ENCODE results near the gene PEAK3.
A peak's percentile ranks its signal among the peaks of the same experiment; 100 is the strongest.

Gene PEAK3

GRCh38 chr19:2236314-2237050, 45.5 kb downstream of the PEAK3 start, which contains the start of the genes PLEKHJ1 and SF3A2:
PLEKHJ1 (minus strand) TSS chr19:2236329; CDS start chr19:2236248, 81 bp downstream.
SF3A2 (plus strand) TSS chr19:2236824; CDS start chr19:2243419, 6,595 bp downstream.
- peak; percentile 94 for DNase-seq (ENCODE audit: low read depth)

- no peak for DNase-seq (ENCODE audit: low read depth)
These were observed 46.0 kb downstream of the PEAK3 start for GRCh38 chr19:2236064-2236313.

- DNase-seq (ENCODE audit: low read depth), result no peak
These were observed 46.5 kb downstream of the PEAK3 start for GRCh38 chr19:2235381-2236063.

- no peak for DNase-seq (ENCODE audit: low read depth)
These were observed 47.0 kb downstream of the PEAK3 start for GRCh38 chr19:2234996-2235380.

GRCh38 chr19:2233601-2234280, 48.2 kb downstream of the PEAK3 start:
- no peak for DNase-seq (ENCODE audit: low read depth)

GRCh38 chr19:2232286-2233151, 49.5 kb downstream of the PEAK3 start:
- no peak for DNase-seq (ENCODE audit: low read depth)

GRCh38 chr19:2231621-2232221, 50.3 kb downstream of the PEAK3 start:
- no peak for DNase-seq (ENCODE audit: low read depth)

- DNase-seq (ENCODE audit: low read depth), result no peak
These were observed 51.0 kb downstream of the PEAK3 start for GRCh38 chr19:2230807-2231533.

DNA sequence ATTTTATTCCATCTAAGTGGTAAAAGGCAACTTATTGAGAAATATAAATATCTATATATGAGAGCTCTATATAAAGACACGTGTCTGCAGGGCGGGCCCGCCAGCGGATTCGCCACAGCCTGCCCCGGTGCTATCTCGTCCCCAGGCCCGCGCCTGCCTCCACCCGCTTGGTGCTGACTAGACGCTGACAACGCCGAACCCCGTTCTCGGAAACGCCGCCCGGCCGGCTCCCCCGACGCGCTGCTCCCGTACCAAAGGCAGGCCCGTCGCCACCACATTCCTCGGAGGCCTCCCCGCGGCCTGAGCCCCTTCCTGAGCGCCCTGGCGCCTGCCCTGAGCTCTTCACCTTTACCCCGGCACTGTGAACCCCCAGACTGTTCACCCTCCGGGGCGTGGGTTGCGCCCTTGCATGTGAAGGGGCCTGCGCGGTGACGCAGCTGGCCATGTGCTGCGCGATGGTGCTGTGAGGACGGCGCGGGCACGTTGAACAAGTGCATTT, 51.9 kb downstream of the PEAK3 start:
- DNase-seq (ENCODE audit: low read depth), result no peak

DNA sequence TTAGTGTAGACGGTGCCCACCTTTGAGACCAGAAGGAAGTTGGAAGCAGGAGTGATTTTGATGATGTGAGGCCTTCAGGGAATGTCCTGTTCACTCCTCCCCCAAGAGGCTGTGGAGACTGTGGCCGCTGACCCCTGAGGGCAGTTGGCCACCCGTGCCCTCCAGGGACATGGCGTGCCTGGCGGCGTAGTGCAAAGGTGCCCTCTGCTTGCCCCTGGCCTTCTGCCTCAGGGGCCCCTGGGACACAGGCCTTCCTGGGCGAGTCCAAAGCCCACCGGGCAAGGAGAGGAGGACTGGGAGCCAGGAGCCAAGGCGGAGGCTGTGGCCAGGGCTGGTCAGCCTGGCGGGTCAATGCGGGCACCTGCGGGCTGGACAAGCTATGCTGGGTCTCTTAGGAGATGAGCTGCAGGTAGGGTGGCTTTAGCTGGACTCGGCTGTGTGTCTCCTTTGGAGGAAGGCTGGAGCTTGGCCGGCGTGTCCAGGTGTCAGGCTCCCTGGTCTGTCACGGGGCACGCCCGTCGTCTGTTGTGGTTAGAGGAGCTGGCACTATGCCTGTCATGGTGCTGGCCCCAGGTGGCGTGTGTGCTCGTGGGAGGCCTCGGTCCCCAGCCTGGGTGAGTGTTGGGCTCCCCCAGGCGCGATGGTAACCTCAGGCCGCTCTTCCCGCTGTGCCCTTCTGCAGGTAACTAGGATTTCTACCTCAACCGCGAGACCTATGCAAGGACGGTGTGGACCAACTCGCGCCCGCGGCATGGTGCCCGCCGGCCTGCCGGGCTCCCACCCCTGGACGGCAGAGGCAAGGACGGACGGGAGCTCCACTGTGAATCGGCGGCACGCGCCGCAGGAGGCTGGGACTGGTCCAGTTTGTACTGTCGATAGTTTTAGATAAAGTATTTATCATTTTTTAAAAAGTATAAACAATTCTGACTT, 52.6 kb downstream of the PEAK3 start:
- DNase-seq (ENCODE audit: low read depth), result no peak

GRCh38 chr19:2228157-2229030, 53.6 kb downstream of the PEAK3 start:
- no peak for DNase-seq (ENCODE audit: low read depth)

- DNase-seq (ENCODE audit: low read depth), result no peak
These were observed 54.4 kb downstream of the PEAK3 start for GRCh38 chr19:2227415-2228156.

DNA sequence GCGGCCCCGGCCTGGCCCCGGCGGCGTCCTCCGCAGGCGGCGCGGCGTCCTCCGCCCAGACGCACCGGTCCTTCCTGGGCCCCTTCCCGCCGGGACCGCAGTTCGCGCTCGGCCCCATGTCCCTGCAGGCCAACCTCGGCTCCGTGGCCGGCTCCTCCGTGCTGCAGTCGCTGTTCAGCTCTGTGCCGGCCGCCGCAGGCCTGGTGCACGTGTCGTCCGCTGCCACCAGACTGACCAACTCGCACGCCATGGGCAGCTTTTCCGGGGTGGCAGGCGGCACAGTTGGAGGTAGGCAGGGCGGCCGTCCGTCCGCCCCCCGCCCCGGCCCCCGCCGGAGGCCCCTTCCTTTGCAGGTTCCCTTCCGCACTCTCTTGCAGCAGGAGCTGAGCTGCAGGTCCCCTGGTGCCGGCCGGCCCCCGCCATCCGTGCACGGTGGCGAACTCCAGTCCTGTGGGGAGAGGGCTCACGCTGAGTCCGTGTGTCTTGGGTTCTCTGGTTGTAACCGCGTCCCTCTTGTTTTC, 55.1 kb downstream of the PEAK3 start:
- DNase-seq (ENCODE audit: low read depth), result no peak

GRCh38 chr19:2226051-2226839, 55.7 kb downstream of the PEAK3 start:
- DNase-seq (ENCODE audit: low read depth), result no peak

GRCh38 chr19:2225415-2226050, 56.4 kb downstream of the PEAK3 start:
- DNase-seq (ENCODE audit: low read depth), result no peak

DNA sequence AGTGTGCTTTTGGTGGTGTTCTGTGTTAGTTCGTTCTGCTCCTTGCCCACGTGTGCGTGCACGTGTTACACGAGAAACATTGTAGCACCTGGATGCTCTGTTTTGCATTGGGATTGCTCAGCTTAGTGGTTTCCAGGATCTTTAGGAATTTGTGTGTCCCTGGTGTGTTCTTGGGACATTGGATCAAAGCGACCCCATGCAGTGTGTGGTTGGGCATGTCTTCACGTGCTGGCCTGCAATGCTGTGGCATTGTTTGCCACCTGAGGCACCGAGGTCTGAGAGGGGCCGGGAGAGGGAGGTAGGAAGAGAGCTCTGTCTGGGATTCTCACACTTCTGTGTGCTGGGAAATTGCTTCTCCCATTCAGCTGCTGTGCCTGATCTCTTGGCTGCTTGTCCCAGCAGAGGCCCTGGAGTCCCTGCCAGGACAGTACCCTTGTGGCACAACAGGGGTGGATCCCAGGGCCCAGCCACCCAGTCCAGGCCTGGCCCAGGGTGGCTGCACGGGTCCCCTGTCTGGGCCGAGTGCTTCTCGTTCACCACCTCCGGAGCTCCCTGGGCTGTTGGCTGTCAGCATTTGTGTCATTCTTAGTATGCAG, 57.1 kb downstream of the PEAK3 start:
- DNase-seq (ENCODE audit: low read depth), result no peak

All from CMK (cell line).